ENCODE measurements around the gene PDLIM1. TPM values are rescaled to one million over a fixed set of nuclear protein-coding genes. Genes with fewer than 3 reads are reported as not detected.

The PDLIM1 gene
- polyA plus RNA-seq, 1 of the 3 experiments (the other 2 are of a cell fraction): 97.2 TPM

GRCh38 chr10:95253686-95254085 is 37.1 kb downstream of the PDLIM1 start:
- no peak overlapping the region for H2AFZ ChIP-seq (ENCODE audit: low read depth)
- H3K27me3 ChIP-seq (ENCODE audit: insufficient read depth): no peaks in the 10 kb centered on the region
- 93% methylated on average over 2 of the region's 2 CpGs for WGBS (ENCODE audit: low lambda C conversion rate)
- ChIA-PET CTCF (interaction anchor here (0.6 to 2.1 kb wide), 3 partner anchors 22 to 109 kb away, joined by 3 to 8 read pairs (median 3); no protein-coding TSS in a partner anchor), POLR2A (no interaction called here)
- TF ChIP-seq TAF1 (IDR thresholded peaks at IDR 0.05; ENCODE audit: borderline replicate concordance, low read depth, low read length): no peak
- TF ChIP-seq NFIC (IDR thresholded peaks at IDR 0.05; ENCODE audit: borderline replicate concordance): no peak
- no peak for TF ChIP-seq SMC3 (IDR thresholded peaks at IDR 0.05; ENCODE audit: low read depth, low read length)
- TF ChIP-seq YY1 (IDR thresholded peaks at IDR 0.05; ENCODE audit: low read depth): no peak
- H4K20me1 ChIP-seq (ENCODE audit: insufficient read depth): no peaks in the 10 kb centered on the region
- H3K36me3 ChIP-seq (replicated peaks in 1 of 2; ENCODE audit: control insufficient read depth in 1 of 2, insufficient read depth in 2 of 2, low read length in 1 of 2): peaks cover 0 to 37% of the 10 kb centered on the region in 2 experiments
- H3K27ac ChIP-seq (ENCODE audit: low read depth in 2 of 2, low read length in 1 of 2): no peak overlapping the region
- peaks cover 8% of the 10 kb centered on the region for H3F3A ChIP-seq (replicated peaks; ENCODE audit: insufficient read depth)
- H3K79me2 ChIP-seq (ENCODE audit: insufficient read depth): peaks cover 47% of the 10 kb centered on the region; the same call in 1 of the 2 replicates
- H3K9me3 ChIP-seq: peaks cover 4% of the 10 kb centered on the region; the same call in 1 of the 2 replicates
- H3K4me2 ChIP-seq: no peak overlapping the region
- no peak overlapping the region for H3K4me3 ChIP-seq (ENCODE audit: low read depth in 2 of 2, low read length in 1 of 2)
- no peak for DNase-seq
- no peaks in the 10 kb centered on the region for H3K4me1 ChIP-seq (ENCODE audit: control insufficient read depth in 1 of 2, insufficient read depth in 2 of 2, low read depth in 1 of 2, low read length in 1 of 2)
- H3K9me2 ChIP-seq: no peaks in the 10 kb centered on the region
- no peak overlapping the region for H3K9ac ChIP-seq

- peaks cover 13% of the 10 kb centered on the region for H3F3A ChIP-seq (replicated peaks; ENCODE audit: insufficient read depth)
- H4K20me1 ChIP-seq (ENCODE audit: insufficient read depth): no peaks in the 10 kb centered on the region
- H3K4me1 ChIP-seq (ENCODE audit: control insufficient read depth in 1 of 2, insufficient read depth in 2 of 2, low read depth in 1 of 2, low read length in 1 of 2): peaks cover 0 to 3% of the 10 kb centered on the region in 2 experiments; a peak in 1 of 4 replicates
- peaks cover 0 to 30% of the 10 kb centered on the region in 2 experiments for H3K36me3 ChIP-seq (replicated peaks in 1 of 2; ENCODE audit: control insufficient read depth in 1 of 2, insufficient read depth in 2 of 2, low read length in 1 of 2)
- H3K9ac ChIP-seq: no peak overlapping the region
- peaks cover 4% of the 10 kb centered on the region; the same call in 1 of the 2 replicates for H3K9me3 ChIP-seq
- no peak overlapping the region for H3K4me3 ChIP-seq (ENCODE audit: low read depth in 2 of 2, low read length in 1 of 2)
- peaks cover 47% of the 10 kb centered on the region; the same call in 1 of the 2 replicates for H3K79me2 ChIP-seq (ENCODE audit: insufficient read depth)
- WGBS (ENCODE audit: low lambda C conversion rate): 93% methylated on average over 2 of the region's 2 CpGs
- H3K27ac ChIP-seq (ENCODE audit: low read depth in 2 of 2, low read length in 1 of 2): no peak overlapping the region
- H3K9me2 ChIP-seq: no peaks in the 10 kb centered on the region
- ChIA-PET POLR2A (no interaction called here), CTCF (interaction anchor here (2.1 kb wide), 1 partner anchor 110 kb away, joined by 8 read pairs; no protein-coding TSS in a partner anchor)
- H2AFZ ChIP-seq (ENCODE audit: low read depth): no peak overlapping the region
- H3K4me2 ChIP-seq: no peak overlapping the region
- no peak for DNase-seq
- H3K27me3 ChIP-seq (ENCODE audit: insufficient read depth): no peaks in the 10 kb centered on the region
- TF ChIP-seq GABPA (IDR thresholded peaks at IDR 0.05; ENCODE audit: low read depth) (no peak), SMC3 (IDR thresholded peaks at IDR 0.05; ENCODE audit: low read depth, low read length) (no peak), TCF12 (IDR thresholded peaks at IDR 0.05) (no peak), CTCF (IDR thresholded peaks at IDR 0.05) (no peak), EZH2phosphoT487 (IDR thresholded peaks at IDR 0.05; ENCODE audit: borderline replicate concordance, low read depth) (no peak), PBX3 (IDR thresholded peaks at IDR 0.05) (no peak), REST (IDR thresholded peaks at IDR 0.05; ENCODE audit: low read depth, low read length) (no peak), JUND (IDR thresholded peaks at IDR 0.05) (no peak)
These were observed 37.8 kb downstream of the PDLIM1 start for GRCh38 chr10:95253007-95253406.

Measured in SK-N-SH (cell line).